HepG2 (cell line): ENCODE data around the gene MED13L. TPM values are rescaled to one million over a fixed set of nuclear protein-coding genes. Genes with fewer than 3 reads are reported as not detected.

ENCODE experiments used
- ATAC-seq: fragments of 200-7000 bp; cut with Tn5 transposase; 3 replicates; pipeline ENCODE4 v1.9.1; 2020; ENCODE audit warnings: mild to moderate bottlenecking, moderate library complexity
- BruUV-seq: library from RNA; stranded (reverse); fragments of 400-500 nt; replicated peaks from 2 replicates; lab custom pipeline; 2021; lab: Mats Ljungman, UMichigan
- CTCF ChIA-PET: fragments of 300-600 bp; formaldehyde crosslinking; extraction: SDS; loops from one replicate; lab custom pipeline; 2021; ENCODE audit warnings: low total read pairs, inconsistent platforms, low intra/inter-chr PET ratio; lab: Yijun Ruan, JAX
- POLR2A ChIA-PET: fragments of 350-600 bp; sonication (Branson Sonifier 250); formaldehyde crosslinking; loops from one replicate; lab custom pipeline; 2020; ENCODE audit warnings: antibody characterized with exemption, inconsistent platforms; lab: Yijun Ruan, JAX
- DNase-seq: peaks from one replicate; pipeline ENCODE4 v3.0.0-alpha.2; 2015; ENCODE audit warnings: low spot score
- FAIRE-seq: peaks from 3 replicates; lab custom pipeline; 2011; peaks lifted over from hg19 to GRCh38; lab: Jason Lieb, UNC
- H2AFZ ChIP-seq: one replicate; pipeline ENCODE4 v1.6.1; 2011; ENCODE audit warnings: low read length, inconsistent platforms
- H3K27ac ChIP-seq: fragments of 300-600 bp; 3 replicates; pipeline ENCODE4 v1.8.0; 2011; ENCODE audit warnings: mixed run types, mild to moderate bottlenecking, mixed read lengths, low read length, inconsistent platforms; ENCODE audit not compliant: insufficient read depth; ENCODE audit errors: extremely low read length
- H3K27me3 ChIP-seq, 2 experiments: fragments of 200-600 bp in 1 of 2; 2 replicates in 1 of 2; 3 replicates in 1 of 2; pipeline versions ENCODE4 v1.6.0 to v1.8.0; 2011; ENCODE audit warnings: low read length in 2 of 2, mild to moderate bottlenecking in 2 of 2, moderate library complexity in 2 of 2, inconsistent platforms in 1 of 2; ENCODE audit not compliant: insufficient read depth in 2 of 2, control insufficient read depth in 1 of 2
- H3K36me3 ChIP-seq, 2 experiments: fragments of 200-600 bp in 1 of 2; replicated peaks in 1 of 2; 2 replicates in 1 of 2; 3 replicates in 1 of 2; pipeline versions ENCODE4 v1.5.1 to v1.8.0; 2011; ENCODE audit warnings: low read length in 2 of 2, inconsistent platforms in 1 of 2; ENCODE audit not compliant: insufficient read depth in 2 of 2, control insufficient read depth in 1 of 2
- H3K4me1 ChIP-seq: 2 replicates; pipeline ENCODE4 v1.5.1; 2012; ENCODE audit warnings: low read length, inconsistent platforms; ENCODE audit not compliant: insufficient read depth
- H3K4me2 ChIP-seq: 2 replicates; pipeline ENCODE4 v1.6.0; 2011; ENCODE audit warnings: low read depth, low read length, inconsistent platforms
- H3K4me3 ChIP-seq, 3 experiments: fragments of 200-600 bp in 1 of 3; sonication (generic), shearing (Covaris generic) in 1 of 3; replicated peaks in 1 of 3; 2 replicates each; pipeline ENCODE4 v1.5.1; 2011 to 2016; ENCODE audit warnings: low read length in 3 of 3, inconsistent platforms in 2 of 3, low read depth in 2 of 3, mild to moderate bottlenecking in 2 of 3, control low read depth in 1 of 3, mixed read lengths in 1 of 3; ENCODE audit not compliant: insufficient read depth in 1 of 3
- H3K79me2 ChIP-seq: one replicate; pipeline ENCODE4 v1.6.1; 2011; ENCODE audit warnings: low read length, inconsistent platforms; ENCODE audit not compliant: insufficient read depth
- H3K9ac ChIP-seq: 2 replicates; pipeline ENCODE4 v1.6.0; 2011; ENCODE audit warnings: mild to moderate bottlenecking, low read depth, low read length, inconsistent platforms; ENCODE audit not compliant: insufficient read depth
- H3K9me3 ChIP-seq: 2 replicates; pipeline ENCODE4 v1.5.1; 2012; ENCODE audit warnings: mild to moderate bottlenecking, low read length
- H4K20me1 ChIP-seq: 2 replicates; pipeline ENCODE4 v1.6.0; 2011; ENCODE audit warnings: inconsistent platforms, mild to moderate bottlenecking, low read length, moderate library complexity; ENCODE audit not compliant: insufficient read depth
- CBX5 ChIP-seq: sonication (generic); formaldehyde crosslinking; IDR thresholded peaks from 2 replicates; pipeline ENCODE4 v1.4.0; 2020; ENCODE audit warnings: missing genetic modification reagents, borderline replicate concordance
- EHMT2 ChIP-seq: fragments of 200-600 bp; sonication (generic); IDR thresholded peaks from 2 replicates; pipeline ENCODE4 v1.7.0; 2017; ENCODE audit warnings: antibody characterized with exemption, low read depth, low read length, borderline replicate concordance
- ETV6 ChIP-seq: sonication (generic); formaldehyde crosslinking; conservative IDR thresholded peaks from 2 replicates; pipeline ENCODE4 v1.4.0; 2020; ENCODE audit warnings: missing genetic modification reagents
- GPN1 ChIP-seq: sonication (generic); formaldehyde crosslinking; IDR thresholded peaks from 2 replicates; pipeline ENCODE4 v1.5.1; 2020; ENCODE audit warnings: missing genetic modification reagents, borderline replicate concordance
- JDP2 ChIP-seq: sonication (generic); formaldehyde crosslinking; IDR thresholded peaks from 2 replicates; pipeline ENCODE4 v1.8.1; 2022; ENCODE audit warnings: missing genetic modification reagents, borderline replicate concordance
- JUND ChIP-seq: sonication (generic); formaldehyde crosslinking; IDR thresholded peaks from 2 replicates; pipeline ENCODE4 v1.8.0; 2022; ENCODE audit warnings: mild to moderate bottlenecking, missing genetic modification reagents
- NBN ChIP-seq: fragments of 450-650 bp; conservative IDR thresholded peaks from 2 replicates; pipeline ENCODE4 v1.6.1; 2017
- PAX8 ChIP-seq: sonication (generic); formaldehyde crosslinking; IDR thresholded peaks from 2 replicates; pipeline ENCODE4 v1.8.0; 2022; ENCODE audit warnings: mild to moderate bottlenecking, missing genetic modification reagents, borderline replicate concordance
- SUZ12 ChIP-seq: fragments of 150-350 bp; IDR thresholded peaks from 2 replicates; pipeline ENCODE4 v1.6.1; 2014; ENCODE audit warnings: low read depth, low read length
- TBX2 ChIP-seq: sonication (generic); formaldehyde crosslinking; IDR thresholded peaks from 2 replicates; pipeline ENCODE4 v1.5.0; 2020; ENCODE audit warnings: missing genetic modification reagents, mild to moderate bottlenecking, borderline replicate concordance
- TMF1 ChIP-seq: sonication (generic); formaldehyde crosslinking; IDR thresholded peaks from 2 replicates; pipeline ENCODE4 v1.8.1; 2022; ENCODE audit warnings: low read depth, missing genetic modification reagents
- TSC22D2 ChIP-seq: sonication (generic); formaldehyde crosslinking; IDR thresholded peaks from 2 replicates; pipeline ENCODE4 v1.5.1; 2020; ENCODE audit warnings: missing genetic modification reagents, mild to moderate bottlenecking, borderline replicate concordance
- ZBTB4 ChIP-seq: sonication (generic); formaldehyde crosslinking; IDR thresholded peaks from 2 replicates; pipeline ENCODE4 v1.4.0; 2020; ENCODE audit warnings: missing genetic modification reagents, mild to moderate bottlenecking, borderline replicate concordance
- ZFP62 ChIP-seq: sonication (generic); formaldehyde crosslinking; IDR thresholded peaks from 2 replicates; pipeline ENCODE4 v1.4.0; 2020; ENCODE audit warnings: missing genetic modification reagents
- ZMYM2 ChIP-seq: sonication (generic); formaldehyde crosslinking; IDR thresholded peaks from 2 replicates; pipeline ENCODE4 v1.8.0; 2022; ENCODE audit warnings: mild to moderate bottlenecking, missing genetic modification reagents
- ZNF251 ChIP-seq: sonication (generic); formaldehyde crosslinking; IDR thresholded peaks from 2 replicates; pipeline ENCODE4 v1.9.0; 2021; ENCODE audit warnings: mild to moderate bottlenecking, missing genetic modification reagents
- ZNF496 ChIP-seq: sonication (generic); formaldehyde crosslinking; IDR thresholded peaks from 2 replicates; pipeline ENCODE4 v1.8.1; 2023; ENCODE audit warnings: mild to moderate bottlenecking, moderate library complexity, missing genetic modification reagents; ENCODE audit not compliant: insufficient replicate concordance
- WGBS: methylation state at CpG from one replicate; pipeline ENCODE4 v1.1.6; 2017; ENCODE audit warnings: low lambda C conversion rate; 5-methylcytosine and 5-hydroxymethylcytosine counted together
- in situ Hi-C: cut with HindIII; loops from 2 replicates; pipeline ENCODE4 v1.10.0; 2017; ENCODE audit warnings: low pct_unique_long_range_greater_than_20kb; ENCODE audit not compliant: extremely low pct_ligation_motif_present
- intact Hi-C: fragments of 100-400 bp; cut with micrococcal nuclease; formaldehyde crosslinking; loops from one replicate; pipeline ENCODE4 v1.10.0; 2022; ENCODE audit not compliant: unreplicated experiment
- polyA plus RNA-seq, 8 experiments: library from polyadenylated mRNA; depleted of rRNA in 3 of 8; stranded (reverse) in 7 of 8; unstranded in 1 of 8; fragments of >200 nt; fragmentation: Illumina TruSeq in 4 of 8; extraction: Trizol in 4 of 8; gene quantifications; 2 replicates each; pipeline versions ENCODE4 v1.2.1 to v1.2.3, GENCODE V29; 2011 to 2016; ENCODE audit warnings: low read depth in 4 of 8, missing spikeins in 1 of 8, mixed read lengths in 1 of 8; ENCODE audit not compliant: insufficient read depth in 1 of 8
- total RNA-seq, 5 experiments: library from RNA; depleted of rRNA; stranded (reverse); fragments of >200 nt; fragmentation: Illumina TruSeq; extraction: Trizol; gene quantifications; 2 replicates each; pipeline ENCODE4 v1.2.3, GENCODE V29; 2016; ENCODE audit warnings: low read depth in 1 of 5
- TF ChIP-seq, protein P1 (sequence below): sonication (generic); formaldehyde crosslinking; IDR thresholded peaks from 2 replicates; pipeline ENCODE4 v1.5.1; 2020; ENCODE audit warnings: missing genetic modification reagents, mild to moderate bottlenecking, borderline replicate concordance

The MED13L gene
- total and polyA plus RNA-seq, 2 of the 13 experiments (the other 11 are each of a cell fraction or from before 2014, with no cell fraction given): 24.8 to 38.9 TPM

DNA sequence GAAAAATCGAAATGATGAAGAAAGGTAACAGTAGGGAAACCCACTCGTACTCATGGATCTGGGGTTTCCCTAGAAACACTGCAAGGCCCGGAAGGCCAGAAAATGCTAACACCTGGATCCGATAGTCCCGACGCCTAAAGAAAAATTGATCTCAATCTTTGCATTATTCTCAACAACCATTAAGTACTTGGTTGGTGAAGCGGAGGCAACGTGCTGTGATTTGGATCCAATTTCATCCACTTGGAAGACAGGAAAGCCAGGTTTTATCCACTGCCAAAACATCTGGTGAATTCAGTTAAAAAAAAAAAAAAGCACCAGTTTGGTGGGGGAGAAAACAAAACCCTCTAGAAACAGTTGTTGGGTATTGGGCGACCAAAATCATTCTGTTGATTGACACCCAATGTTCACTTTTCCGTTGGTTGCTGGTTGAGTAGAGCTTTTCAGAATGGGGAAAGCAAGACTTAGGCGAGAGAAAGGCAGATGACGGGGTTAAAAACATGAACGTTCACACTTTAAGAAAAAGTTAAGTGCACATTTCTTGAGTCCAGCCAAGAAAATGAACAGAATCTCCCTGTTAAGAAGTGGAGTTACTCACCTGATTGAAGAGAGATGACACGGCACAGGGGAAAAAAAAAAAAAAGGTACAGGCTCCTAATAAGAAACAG is 41.9 kb upstream of the MED13L start:
- H3K27ac ChIP-seq: no peak overlapping the region
- ATAC-seq (no peak), DNase-seq (no peak), FAIRE-seq (no peak)
- intact Hi-C loops: no loop called here
- no peaks in the 10 kb centered on the region for H3K79me2 ChIP-seq
- in situ Hi-C loops: no loop called here
- no peaks in the 10 kb centered on the region; a peak in 1 of 5 replicates for H3K27me3 ChIP-seq
- no peak overlapping the region for H3K4me3 ChIP-seq
- no peaks in the 10 kb centered on the region for H3K36me3 ChIP-seq
- WGBS: 49% methylated on average over 14 of the region's 14 CpGs
- no TSS peak for BruUV-seq
- H3K4me1 ChIP-seq: peaks cover 5% of the 10 kb centered on the region; the same call in 1 of the 2 replicates
- CTCF ChIA-PET: no interaction called here
- H2AFZ ChIP-seq: no peak overlapping the region
- no peaks in the 10 kb centered on the region for H4K20me1 ChIP-seq
- no peak for TF ChIP-seq PAX8 (CRISPR knock-in tag)
- no peak for TF ChIP-seq ZNF251
- no peak for TF ChIP-seq TMF1 (CRISPR knock-in tag)
- TF ChIP-seq TSC22D2 (CRISPR knock-in tag): no peak
- TF ChIP-seq TBX2 (CRISPR knock-in tag): no peak
- no peak for TF ChIP-seq EHMT2
- TF ChIP-seq JDP2: no peak
- TF ChIP-seq ZMYM2 (CRISPR knock-in tag): no peak
- TF ChIP-seq, protein P1, sequence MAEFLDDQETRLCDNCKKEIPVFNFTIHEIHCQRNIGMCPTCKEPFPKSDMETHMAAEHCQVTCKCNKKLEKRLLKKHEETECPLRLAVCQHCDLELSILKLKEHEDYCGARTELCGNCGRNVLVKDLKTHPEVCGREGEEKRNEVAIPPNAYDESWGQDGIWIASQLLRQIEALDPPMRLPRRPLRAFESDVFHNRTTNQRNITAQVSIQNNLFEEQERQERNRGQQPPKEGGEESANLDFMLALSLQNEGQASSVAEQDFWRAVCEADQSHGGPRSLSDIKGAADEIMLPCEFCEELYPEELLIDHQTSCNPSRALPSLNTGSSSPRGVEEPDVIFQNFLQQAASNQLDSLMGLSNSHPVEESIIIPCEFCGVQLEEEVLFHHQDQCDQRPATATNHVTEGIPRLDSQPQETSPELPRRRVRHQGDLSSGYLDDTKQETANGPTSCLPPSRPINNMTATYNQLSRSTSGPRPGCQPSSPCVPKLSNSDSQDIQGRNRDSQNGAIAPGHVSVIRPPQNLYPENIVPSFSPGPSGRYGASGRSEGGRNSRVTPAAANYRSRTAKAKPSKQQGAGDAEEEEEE: no peak
- no peak for TF ChIP-seq ZNF496 (CRISPR knock-in tag)
- no peak for TF ChIP-seq JUND (CRISPR knock-in tag)
- no peak for TF ChIP-seq CBX5 (CRISPR knock-in tag)
- no peak for TF ChIP-seq ETV6
- TF ChIP-seq ZFP62 (CRISPR knock-in tag): no peak
- TF ChIP-seq ZBTB4 (CRISPR knock-in tag): no peak
- no peak for TF ChIP-seq GPN1 (CRISPR knock-in tag)
- TF ChIP-seq NBN: no peak
- TF ChIP-seq SUZ12: no peak
- no peaks in the 10 kb centered on the region for H3K9me3 ChIP-seq
- H3K4me2 ChIP-seq: no peak overlapping the region
- POLR2A ChIA-PET: no interaction called here
- H3K9ac ChIP-seq: no peak overlapping the region
